HG03378 (cell line): ENCODE data around the gene NPLOC4.

Experiments used
- ATAC-seq: cut with Tn5 transposase; IDR thresholded peaks from one replicate; pipeline ENCODE4 v1.9.1; 2021; ENCODE audit warnings: mild to moderate bottlenecking, moderate library complexity; ENCODE audit not compliant: unreplicated experiment

NPLOC4 gene

DNA sequence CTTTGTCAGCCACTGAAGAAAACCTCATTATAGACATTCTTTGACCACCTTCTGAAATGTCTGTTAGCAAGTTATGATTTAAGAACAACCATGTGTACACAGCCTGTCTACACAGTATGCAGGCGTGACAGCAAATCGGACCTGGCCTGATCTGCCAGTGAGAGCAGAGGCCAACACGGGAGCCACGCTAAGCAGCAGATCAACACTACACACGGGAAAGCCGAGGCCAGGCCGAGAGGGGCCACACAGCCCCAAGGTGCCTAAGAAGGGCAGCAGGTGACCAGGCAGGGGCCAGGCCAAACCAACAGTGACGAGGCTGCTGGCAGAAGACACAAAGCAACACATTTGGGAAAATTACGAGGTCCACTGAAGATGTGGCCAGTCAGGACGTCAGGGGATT is 68.5 kb downstream of the NPLOC4 start:
- ATAC-seq = no peak

DNA sequence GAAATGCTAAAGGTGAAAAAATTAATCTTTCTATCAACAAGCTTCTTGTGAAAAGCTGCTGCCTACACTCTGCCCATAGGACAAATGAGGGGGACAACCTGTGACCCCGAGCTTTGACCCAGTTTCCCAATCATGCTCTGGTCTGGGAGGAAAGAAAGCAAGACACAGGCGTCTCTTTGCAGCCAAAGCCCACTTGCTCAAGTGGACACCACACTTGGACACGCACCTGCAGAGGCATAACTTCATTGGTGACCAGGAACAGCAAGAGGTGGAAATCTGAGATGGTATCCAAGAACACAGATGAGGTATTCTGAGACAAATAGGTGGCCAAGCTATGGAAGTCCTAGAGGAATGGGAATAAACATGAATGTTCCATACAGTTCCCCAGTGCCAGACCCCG is 69.7 kb downstream of the NPLOC4 start:
- no peak for ATAC-seq

DNA sequence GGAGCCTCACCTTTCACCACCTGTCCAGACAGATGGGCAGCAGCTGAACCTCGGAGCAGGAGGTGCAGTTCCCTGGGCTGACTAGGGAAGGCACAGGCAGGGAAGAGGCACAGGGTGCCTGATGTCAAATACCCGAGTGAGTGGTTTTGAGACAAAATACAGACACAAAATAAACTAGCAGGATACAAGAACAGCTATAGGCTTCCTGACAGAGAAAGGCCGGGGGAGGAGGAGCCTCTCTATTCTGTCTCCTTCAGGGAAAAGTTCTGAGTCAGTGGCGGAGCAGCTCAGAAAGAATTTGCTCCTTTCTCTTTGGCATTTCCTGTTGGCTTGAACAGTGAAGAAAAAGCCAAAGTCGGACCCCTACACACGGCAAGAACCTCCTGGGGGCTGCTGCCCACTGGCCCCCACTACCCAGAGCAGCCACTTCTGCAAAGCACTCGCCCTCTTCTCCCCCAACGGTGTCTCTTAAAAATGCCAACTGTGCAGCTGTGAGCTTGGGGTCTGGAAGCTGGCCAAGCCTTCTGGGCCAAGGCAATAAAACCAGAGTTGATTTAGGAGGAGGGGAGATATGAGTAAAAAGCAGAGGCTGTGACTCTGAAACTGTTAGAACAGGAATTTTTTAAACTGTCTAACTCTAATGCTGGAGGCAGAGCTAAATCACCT is 70.3 kb downstream of the NPLOC4 start:
- no peak for ATAC-seq

DNA sequence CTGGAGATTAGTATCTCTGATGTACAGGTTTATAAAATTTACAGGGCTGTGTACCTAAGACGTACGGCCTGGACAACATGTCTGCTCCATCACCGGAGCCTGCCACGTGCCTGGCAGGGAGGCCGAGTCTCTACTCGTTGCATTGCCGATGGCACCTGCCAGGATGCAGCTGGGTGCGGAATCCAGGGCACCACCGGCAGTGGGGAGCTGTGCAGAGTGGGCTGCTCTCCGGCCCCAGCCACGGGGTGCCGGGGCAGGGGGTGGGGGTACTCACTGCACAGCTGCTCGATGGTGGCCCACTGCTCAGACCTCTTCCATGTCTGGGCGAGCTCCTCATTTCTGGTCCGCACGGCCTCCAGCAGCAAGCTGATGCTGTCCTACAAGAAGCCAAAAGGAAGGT is 71.7 kb downstream of the NPLOC4 start:
- ATAC-seq = no peak

DNA sequence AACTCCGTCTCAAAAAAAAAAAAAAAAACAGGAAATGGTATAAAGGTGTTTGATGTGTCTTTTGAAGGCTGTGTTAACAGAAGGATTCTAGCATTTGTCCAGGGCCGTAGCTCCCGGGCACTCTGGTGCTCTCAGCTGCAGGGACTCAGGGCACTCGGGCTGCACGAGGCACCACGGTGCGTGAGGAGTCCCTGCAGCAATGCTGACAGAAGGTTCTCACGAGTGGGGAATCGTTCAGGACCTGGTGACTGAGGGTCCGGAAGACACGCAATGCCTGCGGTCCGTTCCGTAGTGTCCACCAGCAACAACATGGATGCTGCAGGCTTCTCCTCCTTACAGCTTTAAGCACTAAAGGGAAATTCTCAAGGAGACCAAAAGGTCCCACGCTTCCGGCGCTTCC is 72.1 kb downstream of the NPLOC4 start:
- no peak for ATAC-seq

DNA sequence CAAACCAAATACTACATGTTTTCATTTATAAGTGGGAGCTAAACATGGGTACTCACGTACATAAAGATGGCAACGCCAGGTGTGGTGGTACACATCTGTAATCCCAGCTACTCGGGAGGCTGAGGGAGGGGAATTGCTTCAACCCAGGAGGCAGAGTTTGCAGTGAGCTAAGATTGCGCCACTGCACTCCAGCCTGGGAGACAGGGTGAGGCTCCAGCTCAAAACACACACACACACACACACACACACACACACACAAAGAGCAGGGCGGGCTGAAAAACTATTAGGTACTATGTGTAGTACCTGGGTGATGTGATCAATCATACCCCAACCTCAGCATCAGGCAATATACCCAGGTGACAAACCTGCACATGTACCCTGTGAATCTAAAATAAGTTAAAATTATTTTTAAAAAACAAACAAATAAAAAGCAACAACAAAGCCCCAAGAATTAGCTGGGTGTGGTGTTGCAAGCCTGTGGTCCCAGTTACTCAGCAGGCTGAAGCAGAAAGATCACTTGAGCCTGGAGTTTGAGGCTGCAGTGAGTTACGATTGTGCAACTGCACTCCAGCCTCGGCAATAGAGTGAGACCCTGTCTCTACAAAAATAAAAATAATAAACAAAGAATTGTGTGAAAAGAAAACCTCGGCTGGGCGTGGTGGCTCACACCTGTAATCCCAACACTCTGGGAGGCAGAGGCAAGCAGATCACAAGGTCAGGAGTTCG is 72.9 kb downstream of the NPLOC4 start:
- ATAC-seq = no peak

DNA sequence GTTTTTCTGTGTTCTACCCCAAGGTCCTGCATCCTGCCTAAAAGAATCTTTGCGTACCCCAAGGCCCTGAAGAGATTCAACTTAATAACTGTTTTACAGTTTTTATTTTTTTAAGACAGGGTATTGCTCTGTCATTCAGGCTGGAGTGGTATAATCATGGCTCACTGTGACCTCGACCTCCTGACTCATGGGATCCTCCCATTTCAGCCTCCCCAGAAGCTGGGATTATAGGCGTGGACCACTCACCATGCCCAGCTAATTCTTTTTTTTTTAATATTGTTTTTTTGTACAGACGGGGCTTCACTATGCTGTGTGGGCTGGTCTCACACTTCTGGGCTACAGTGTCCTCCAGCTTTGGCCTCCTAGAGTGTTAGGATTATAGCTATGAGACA is 75.4 kb downstream of the NPLOC4 start:
- ATAC-seq = no peak

DNA sequence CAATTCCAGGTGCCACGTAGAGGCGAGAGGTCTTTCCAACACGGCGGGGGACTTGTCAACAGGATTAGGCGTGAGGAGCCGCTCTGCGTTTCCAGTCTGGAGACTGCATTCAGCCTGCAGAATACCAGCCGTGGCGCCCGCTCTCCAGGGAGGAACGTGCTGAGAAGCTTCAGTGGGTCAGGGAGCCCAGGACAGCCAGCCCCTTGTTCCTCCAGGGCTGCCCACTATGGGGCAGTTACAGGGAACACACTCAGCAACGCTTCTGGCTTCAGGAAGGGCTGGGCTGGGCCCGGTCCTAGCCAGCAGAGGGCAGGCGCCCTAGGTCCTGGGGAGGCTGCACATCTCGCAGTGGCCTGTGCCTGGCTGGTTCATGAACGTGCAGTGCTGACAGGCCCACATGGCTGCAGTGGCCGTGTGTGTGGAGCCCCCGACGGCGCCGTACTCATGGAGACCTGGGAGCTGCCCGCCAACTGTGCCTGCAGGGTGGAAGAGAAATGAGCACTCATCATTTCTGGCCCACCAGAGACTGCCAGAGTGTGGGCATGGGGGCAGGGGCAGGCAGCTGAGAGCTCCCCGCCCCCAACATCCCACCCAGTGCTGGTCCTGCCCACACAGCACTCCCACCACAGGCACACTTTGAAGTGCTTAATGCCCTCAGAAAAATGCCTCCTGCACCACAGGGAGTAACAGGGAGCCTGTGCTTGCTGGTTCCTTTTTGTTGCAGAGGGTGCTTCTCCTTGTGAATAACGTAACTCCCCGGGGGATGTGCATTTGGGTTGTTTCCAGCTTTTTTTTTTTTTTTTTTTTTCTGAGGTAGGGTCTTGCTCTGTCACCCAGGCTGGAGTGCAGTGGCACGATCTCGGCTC is 77.7 kb downstream of the NPLOC4 start:
- no peak for ATAC-seq

DNA sequence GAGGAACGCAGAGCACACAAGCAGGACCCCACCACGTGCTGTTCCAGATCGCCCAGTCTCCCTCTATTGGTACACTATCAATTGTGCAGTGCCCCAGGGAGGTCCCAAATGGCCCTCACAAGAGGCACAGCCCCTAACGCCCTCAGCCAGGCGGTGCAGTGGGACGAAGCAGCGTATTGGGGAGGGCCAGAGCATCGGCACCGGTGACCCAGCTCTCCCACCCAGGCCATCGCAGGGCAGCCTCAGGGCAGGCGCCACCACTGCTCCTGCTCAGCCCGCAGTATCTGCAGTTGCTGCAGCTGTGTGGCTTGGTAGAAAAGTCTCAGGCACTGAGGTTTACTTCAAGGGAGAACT is 78.8 kb downstream of the NPLOC4 start:
- ATAC-seq = no peak

DNA sequence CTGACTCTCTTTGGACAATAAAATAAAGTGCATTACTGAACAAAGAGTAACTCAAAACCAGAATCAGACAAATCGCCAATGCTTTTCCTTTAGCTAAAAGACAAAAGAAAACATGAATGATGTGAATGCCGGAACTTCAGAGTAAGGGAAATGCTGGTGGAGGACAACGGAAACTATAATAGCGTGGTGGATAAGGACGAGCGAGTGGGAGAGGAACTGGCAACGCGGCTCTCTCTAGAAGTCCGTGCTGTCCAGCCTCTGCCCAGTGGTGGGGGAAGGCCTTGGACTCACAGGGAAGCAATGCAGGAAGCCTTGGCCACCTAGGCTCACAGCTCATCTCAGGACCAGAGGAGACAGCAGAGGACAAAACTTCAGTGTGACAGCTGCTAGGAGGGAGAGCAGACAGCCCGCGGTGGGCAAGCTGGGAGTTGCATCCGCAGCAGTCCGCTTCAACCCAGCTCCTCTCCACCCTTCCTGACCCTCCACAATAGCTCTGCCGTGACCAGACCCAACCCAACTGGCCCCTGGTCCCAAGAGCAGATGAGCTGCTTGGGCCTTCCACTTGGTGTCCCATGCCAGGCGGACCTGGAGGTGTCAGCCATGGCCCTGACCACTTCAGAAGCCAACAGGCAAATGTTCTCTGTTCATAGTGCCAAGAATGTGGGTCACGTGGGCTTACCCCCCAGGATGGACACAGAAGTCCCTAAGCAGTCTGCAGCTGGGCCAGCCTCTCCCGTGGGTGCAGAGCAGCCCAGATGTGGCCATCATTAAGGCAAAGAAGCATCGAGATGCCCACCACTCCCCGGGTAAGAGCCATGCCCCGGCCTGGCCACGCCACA is 79.4 kb downstream of the NPLOC4 start:
- ATAC-seq = no peak

DNA sequence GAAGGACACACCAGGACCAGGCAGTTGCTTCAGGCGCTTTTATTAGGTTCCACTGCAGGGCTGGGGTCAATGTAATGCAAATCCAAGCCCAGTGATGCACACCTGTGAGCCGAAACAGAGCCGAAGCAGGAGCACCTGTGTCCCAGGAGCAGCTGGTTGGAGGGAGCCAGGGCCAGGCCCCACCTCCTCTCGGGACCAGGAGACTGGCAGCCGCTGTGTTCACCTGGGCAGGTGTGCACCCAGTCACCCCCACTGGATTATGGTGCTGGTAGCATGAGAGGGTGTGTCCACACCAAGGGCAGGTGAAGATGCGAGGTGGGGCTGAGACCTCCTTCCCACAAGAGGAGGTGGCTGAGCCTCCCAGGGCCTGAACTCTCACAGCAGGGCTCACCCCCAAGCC is 80.0 kb downstream of the NPLOC4 start:
- ATAC-seq = no peak

DNA sequence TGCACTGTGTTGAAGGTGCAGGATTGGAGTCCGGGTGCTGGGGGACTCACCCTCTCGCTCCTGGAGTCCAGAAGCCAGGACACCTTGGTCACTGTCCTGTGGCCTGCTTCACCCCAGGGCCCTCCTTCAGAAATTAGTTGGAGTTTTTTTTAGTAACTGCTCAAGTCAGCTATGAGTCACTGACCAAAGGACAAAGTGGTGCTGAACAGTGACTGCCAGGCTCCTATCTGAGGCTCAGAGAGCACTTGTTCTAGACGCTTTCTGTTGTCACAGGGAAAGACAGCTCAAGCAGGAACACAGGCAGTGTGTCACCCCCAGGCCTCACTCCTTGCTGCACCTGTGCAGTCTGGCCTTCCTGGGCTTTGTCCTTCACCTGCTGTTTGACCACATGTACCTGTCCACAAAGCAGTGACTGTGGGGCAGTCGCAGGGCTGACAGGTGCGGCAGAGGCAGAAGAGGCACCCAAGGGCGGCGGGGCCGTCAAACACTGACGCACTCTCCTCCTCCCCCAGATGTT is 80.7 kb downstream of the NPLOC4 start:
- ATAC-seq = no peak

DNA sequence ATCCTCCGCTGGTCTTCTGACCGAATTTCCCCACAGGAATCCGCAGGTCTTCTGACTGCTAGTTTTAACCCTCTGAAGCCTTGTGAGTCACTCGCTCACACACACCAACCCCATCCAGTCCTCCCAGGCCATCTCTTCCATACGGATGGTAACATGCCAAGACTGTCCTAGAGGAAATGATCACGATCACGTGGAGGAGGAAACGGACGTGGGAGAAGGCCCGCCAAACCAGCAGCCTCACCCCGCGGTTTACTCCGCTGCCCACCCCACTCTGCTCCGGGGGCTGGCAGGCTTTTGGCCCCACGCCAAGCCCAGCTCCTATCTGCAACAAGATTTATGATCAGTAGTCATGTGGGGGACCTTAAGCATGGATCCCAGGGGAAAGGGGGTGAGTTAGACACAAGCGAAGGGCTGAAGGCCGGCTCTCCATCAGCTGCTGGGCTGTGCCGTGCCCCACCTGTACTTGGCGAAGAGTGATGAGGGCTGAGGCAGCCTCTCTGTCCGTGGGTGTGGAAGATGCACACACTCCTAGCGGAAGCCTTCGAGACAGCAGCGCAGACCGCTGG is 83.2 kb downstream of the NPLOC4 start:
- no peak for ATAC-seq

DNA sequence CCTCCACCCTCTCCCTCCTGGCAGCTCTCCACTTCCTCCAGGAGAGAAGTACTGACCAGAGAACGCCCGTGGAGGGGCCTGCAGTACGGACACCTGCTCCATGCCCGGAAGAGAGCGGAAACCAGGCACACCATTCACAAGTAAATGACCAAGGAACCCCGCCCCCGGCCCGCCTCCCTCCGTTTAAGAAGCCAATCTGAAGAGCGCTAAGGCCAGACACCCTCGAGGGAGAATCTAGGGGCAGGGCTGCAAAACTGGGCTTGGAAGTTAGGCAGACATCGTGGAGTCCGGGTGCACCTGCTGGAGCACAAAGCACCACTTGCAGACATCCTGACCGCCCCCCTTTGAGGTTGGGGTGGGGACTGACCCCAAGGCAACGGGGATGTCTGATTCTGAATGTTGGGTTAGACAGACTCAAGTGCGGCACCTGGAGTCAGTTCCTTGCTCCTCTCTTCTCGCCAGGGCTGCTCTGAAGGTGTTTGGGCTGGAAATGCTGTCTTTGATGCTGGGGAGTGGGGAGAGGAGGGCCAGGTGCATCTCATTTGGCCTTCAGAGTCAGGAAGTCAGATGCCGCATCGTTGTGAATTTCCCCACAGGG is 83.8 kb downstream of the NPLOC4 start:
- ATAC-seq = no peak

DNA sequence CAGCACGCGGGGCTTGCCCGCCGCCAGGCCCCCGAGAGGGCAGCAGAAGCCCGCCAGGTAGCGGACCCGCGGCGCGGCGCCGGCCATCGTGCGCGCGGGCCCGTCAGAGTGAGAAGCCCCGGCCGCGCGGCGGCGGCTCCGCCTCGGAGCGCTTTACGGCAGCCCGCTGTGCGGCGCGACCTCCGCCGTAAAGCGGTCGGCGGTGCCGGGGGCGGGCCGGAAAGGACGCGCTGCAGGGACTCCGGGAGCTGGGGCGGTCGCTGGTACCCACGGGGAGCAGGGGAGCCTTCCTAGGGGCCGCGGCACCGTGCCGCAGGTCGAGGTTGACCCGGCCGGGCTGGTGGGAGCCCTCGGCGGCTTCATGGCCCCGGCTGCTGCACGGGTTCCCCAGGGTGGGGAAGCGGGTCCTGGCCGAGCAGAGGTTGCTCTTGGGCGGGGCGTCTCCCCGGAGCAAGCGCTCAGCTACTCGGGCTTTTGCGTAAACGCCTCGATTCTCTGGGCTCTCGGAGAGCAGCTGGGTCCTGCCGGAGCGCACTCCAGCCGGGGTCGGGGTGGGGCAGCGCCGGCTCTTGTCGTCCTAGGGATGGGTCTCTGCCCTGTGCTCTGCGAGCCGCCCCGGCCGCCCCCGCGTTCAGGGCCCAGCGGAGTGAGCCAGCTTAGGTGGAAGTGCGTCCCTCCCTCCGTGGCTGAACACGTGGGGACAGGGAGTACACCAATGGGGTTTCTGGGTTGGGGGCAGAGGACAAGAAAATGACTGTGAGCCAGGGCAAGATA is 84.5 kb downstream of the NPLOC4 start, which contains the start of gene FAAP100:
TSS of gene FAAP100 (minus strand) at position 110 of the 774 bp plus-strand sequence. CDS start at position 87, 23 bp downstream.
- no peak for ATAC-seq

DNA sequence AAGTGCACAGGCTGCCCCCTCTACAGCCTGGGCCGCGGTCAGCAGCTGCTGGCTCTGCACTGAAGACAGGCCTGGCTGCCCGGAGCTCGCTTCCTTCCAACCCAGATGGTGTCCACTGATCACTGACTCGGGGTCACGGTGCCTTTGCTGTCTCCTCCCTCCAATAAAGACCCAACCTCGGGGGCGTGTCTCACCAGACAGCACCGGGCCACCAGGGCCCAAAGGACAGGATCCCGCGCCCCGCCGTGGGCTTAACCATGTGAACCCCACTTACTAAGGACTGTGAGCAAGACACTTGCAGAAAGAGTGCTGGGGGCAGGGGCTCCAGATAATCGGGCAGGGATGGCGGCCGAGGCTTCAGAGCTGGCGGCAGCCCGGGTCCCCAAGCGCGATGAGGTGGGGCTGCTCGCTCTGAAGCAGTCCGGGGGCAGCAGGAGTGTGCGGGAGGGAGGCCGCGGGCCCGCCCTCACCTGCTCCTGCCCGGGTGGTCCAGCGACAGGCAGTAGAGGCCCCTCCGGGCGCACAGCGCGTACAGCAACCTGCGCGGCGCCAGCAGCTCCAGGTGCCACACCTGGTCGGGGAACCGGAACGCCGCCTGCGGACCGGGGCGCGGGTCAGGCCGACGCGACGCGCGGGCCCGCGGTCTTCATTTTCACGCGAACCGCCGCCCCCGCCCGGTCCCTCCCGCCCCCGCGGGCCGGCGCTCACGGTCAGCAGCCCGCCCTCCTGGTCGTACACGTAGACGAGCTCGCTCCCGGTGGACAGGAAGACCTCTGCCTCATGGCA is 85.3 kb downstream of the NPLOC4 start:
- ATAC-seq = no peak

DNA sequence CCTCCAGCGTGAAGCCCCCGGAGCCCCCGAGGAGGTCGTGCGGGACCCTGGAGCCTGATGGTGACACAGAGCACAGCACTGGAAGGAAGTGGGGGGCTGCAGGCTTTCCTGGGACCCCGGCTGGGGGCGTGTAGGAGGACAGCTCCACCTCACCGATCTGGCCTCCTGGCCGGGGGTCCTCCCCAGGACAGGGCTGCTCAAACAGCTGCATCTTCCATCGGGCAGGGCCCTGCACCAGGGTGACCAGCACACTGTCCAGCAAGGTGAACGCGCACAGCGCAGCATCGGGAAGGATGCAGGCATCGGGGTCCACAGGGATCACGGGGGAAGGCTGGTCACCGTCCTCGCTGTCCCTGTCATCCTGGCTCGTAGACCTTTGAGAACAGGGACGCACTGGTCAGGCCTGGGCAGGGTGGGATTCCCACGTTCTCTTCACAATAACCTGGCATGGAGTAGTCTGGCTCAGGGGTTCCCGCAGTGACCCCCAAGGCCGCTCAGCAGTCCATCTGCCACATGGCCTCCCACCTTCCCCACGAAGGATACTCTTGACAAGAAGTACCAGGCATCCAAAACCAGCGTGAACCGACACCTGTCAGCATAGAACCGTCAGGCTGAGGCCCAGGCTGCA is 86.0 kb downstream of the NPLOC4 start:
- ATAC-seq = no peak

DNA sequence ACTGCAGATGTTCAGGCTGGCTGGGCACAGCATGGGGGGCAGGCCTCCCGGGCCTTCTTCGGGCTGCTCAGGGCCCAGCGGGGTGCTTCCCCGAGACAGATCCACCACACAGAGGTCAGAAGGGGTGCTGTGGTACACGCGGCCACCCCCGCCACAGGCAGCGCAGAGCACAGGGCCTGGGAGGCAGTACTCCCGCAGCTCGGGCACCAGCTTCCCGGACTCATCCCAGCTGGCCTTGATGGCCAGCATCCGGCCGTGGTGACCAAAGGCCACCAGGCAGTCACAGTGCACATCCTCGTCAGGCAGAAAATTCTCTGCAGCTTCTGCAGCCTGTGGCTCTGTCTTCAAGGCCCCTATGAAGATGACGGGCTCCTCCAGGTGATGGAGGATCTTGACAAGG is 86.6 kb downstream of the NPLOC4 start:
- ATAC-seq = no peak
